H1 (cell line): ENCODE measurements around the gene MRPL55. TPM values are rescaled to one million over a fixed set of nuclear protein-coding genes. Genes with fewer than 3 reads are reported as not detected.

Experiments used
- BRCA1 ChIP-seq: IDR thresholded peaks from 2 replicates; pipeline ENCODE4 v1.6.1; 2012; ENCODE audit warnings: low read depth, low read length, improper control_type of control experiment
- polyA plus RNA-seq, 7 experiments: library from polyadenylated mRNA; depleted of rRNA in 3 of 7; stranded (reverse) in 5 of 7; unstranded in 2 of 7; fragments of >200 nt in 5 of 7; fragments of 200-250 nt in 2 of 7; gene quantifications; 1 replicate in 5 of 7; 2 replicates in 1 of 7; 4 replicates in 1 of 7; pipeline versions ENCODE4 v1.2.1 to v1.2.3, GENCODE V29; 2011 to 2013; ENCODE audit warnings: missing spikeins in 2 of 7, mixed read lengths in 2 of 7
- total RNA-seq: library from RNA; stranded (reverse); fragmentation: NEBNext Ultra II Directional; extraction: Animal tissue kit (Norgen Biotek cat#: 25700); gene quantifications from 2 replicates; pipeline ENCODE4 v1.2.1, GENCODE V29; 2021

The MRPL55 gene
- total and polyA plus RNA-seq, 2 of the 8 experiments (the other 6 are each of a cell fraction or from before 2014, with no cell fraction given) = 59.0 to 244 TPM

GRCh38 chr1:228073061-228073856 is 35.8 kb downstream of the MRPL55 start (continued):
- TF ChIP-seq BRCA1 = no peak
